H1 (cell line): Measurements from ENCODE around the gene ARL5C. TPM values are rescaled to one million over a fixed set of nuclear protein-coding genes. Genes with fewer than 3 reads are reported as not detected.

Source experiments
- BRCA1 ChIP-seq: IDR thresholded peaks from 2 replicates; pipeline ENCODE4 v1.6.1; 2012; ENCODE audit warnings: low read depth, low read length, improper control_type of control experiment
- GABPA ChIP-seq: IDR thresholded peaks from 2 replicates; pipeline ENCODE4 v1.6.1; 2011; ENCODE audit warnings: mild to moderate bottlenecking, low read length, moderate library complexity, borderline replicate concordance; ENCODE audit not compliant: insufficient read depth
- GTF2F1 ChIP-seq: IDR thresholded peaks from 2 replicates; pipeline ENCODE4 v1.6.1; 2012; ENCODE audit warnings: low read depth, low read length, improper control_type of control experiment, borderline replicate concordance
- SIN3A ChIP-seq, 2 experiments: IDR thresholded peaks in 1 of 2; conservative IDR thresholded peaks in 1 of 2; 2 replicates each; pipeline ENCODE4 v1.6.1; 2011 to 2012; ENCODE audit warnings: low read length in 2 of 2, improper control_type of control experiment in 1 of 2, low read depth in 1 of 2, mild to moderate bottlenecking in 1 of 2
- SIRT6 ChIP-seq: IDR thresholded peaks from one replicate; pipeline ENCODE4 v1.7.1; 2012; ENCODE audit warnings: low read length, inconsistent platforms
- SP2 ChIP-seq: IDR thresholded peaks from 2 replicates; pipeline ENCODE4 v1.6.1; 2012; ENCODE audit warnings: mild to moderate bottlenecking, low read length, inconsistent platforms
- SP4 ChIP-seq: IDR thresholded peaks from 2 replicates; pipeline ENCODE4 v1.6.1; 2012; ENCODE audit warnings: low read length, inconsistent platforms
- SRF ChIP-seq: IDR thresholded peaks from 2 replicates; pipeline ENCODE4 v1.6.1; 2011; ENCODE audit warnings: mild to moderate bottlenecking, low read depth, low read length, moderate library complexity
- TCF12 ChIP-seq: IDR thresholded peaks from 2 replicates; pipeline ENCODE4 v1.6.1; 2011; ENCODE audit warnings: low read depth, mild to moderate bottlenecking, low read length
- YY1 ChIP-seq: IDR thresholded peaks from 2 replicates; pipeline ENCODE4 v1.6.1; 2011; ENCODE audit warnings: low read depth, mild to moderate bottlenecking, low read length
- polyA plus RNA-seq, 7 experiments: library from polyadenylated mRNA; depleted of rRNA in 3 of 7; stranded (reverse) in 5 of 7; unstranded in 2 of 7; fragments of >200 nt in 5 of 7; fragments of 200-250 nt in 2 of 7; gene quantifications; 1 replicate in 5 of 7; 2 replicates in 1 of 7; 4 replicates in 1 of 7; pipeline versions ENCODE4 v1.2.1 to v1.2.3, GENCODE V29; 2011 to 2013; ENCODE audit warnings: missing spikeins in 2 of 7, mixed read lengths in 2 of 7
- total RNA-seq: library from RNA; stranded (reverse); fragmentation: NEBNext Ultra II Directional; extraction: Animal tissue kit (Norgen Biotek cat#: 25700); gene quantifications from 2 replicates; pipeline ENCODE4 v1.2.1, GENCODE V29; 2021
- TF ChIP-seq, protein P1 (sequence below): fragments of 300-600 bp; sonication (generic); IDR thresholded peaks from 2 replicates; pipeline ENCODE4 v1.7.1; 2012; ENCODE audit warnings: low read length, moderate library complexity, mild to moderate bottlenecking, inconsistent platforms; ENCODE audit not compliant: insufficient replicate concordance

The ARL5C gene
- total and polyA plus RNA-seq, 2 of the 8 experiments (the other 6 are each of a cell fraction or from before 2014, with no cell fraction given): not detected

DNA sequence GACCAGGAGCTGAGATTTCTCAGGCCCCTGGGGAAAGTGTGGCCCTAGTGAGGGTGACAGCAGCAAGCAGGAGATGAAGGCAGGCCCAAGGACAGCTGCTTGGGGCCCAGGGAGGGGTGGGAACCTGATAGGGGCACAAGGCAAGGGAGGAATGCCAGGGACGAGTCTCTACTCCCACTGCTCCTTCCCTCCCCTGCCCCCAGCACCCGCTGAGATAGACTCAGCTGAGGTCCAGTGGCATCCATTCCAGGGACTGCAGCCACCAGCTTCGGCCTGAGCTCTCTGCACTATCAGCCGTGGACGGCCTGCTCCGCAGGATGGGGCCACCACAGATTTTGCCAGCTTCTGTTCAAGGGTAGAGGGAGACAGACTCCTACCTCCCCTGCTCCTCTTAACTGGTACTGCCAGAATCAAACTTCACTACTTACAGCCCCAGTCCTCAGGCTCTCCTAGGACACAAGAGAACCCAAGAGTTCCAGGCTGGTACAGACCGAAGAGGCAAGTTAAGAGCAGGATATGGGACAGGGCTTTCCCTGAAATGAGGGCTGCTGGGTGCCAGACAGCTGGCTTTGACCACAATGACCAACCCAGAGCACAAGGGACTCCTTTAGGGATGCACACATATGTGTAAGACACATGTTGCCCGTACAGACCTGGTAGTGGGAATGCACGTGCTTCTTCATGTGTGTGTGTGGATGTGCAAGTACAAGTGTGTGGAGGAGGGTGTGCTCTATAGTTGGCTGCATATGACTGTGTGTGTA, 26.0 kb upstream of the ARL5C start (continued):
- no peak for TF ChIP-seq GABPA
- TF ChIP-seq GTF2F1: no peak
- TF ChIP-seq SIN3A (conservative IDR thresholded peaks at IDR 0.05 in 1 of 2, IDR thresholded peaks at IDR 0.05 in 1 of 2; ENCODE audit: low read depth in 1 of 2, low read length in 2 of 2): no peak
- TF ChIP-seq BRCA1: no peak
- TF ChIP-seq SRF: no peak
- TF ChIP-seq, protein P1, sequence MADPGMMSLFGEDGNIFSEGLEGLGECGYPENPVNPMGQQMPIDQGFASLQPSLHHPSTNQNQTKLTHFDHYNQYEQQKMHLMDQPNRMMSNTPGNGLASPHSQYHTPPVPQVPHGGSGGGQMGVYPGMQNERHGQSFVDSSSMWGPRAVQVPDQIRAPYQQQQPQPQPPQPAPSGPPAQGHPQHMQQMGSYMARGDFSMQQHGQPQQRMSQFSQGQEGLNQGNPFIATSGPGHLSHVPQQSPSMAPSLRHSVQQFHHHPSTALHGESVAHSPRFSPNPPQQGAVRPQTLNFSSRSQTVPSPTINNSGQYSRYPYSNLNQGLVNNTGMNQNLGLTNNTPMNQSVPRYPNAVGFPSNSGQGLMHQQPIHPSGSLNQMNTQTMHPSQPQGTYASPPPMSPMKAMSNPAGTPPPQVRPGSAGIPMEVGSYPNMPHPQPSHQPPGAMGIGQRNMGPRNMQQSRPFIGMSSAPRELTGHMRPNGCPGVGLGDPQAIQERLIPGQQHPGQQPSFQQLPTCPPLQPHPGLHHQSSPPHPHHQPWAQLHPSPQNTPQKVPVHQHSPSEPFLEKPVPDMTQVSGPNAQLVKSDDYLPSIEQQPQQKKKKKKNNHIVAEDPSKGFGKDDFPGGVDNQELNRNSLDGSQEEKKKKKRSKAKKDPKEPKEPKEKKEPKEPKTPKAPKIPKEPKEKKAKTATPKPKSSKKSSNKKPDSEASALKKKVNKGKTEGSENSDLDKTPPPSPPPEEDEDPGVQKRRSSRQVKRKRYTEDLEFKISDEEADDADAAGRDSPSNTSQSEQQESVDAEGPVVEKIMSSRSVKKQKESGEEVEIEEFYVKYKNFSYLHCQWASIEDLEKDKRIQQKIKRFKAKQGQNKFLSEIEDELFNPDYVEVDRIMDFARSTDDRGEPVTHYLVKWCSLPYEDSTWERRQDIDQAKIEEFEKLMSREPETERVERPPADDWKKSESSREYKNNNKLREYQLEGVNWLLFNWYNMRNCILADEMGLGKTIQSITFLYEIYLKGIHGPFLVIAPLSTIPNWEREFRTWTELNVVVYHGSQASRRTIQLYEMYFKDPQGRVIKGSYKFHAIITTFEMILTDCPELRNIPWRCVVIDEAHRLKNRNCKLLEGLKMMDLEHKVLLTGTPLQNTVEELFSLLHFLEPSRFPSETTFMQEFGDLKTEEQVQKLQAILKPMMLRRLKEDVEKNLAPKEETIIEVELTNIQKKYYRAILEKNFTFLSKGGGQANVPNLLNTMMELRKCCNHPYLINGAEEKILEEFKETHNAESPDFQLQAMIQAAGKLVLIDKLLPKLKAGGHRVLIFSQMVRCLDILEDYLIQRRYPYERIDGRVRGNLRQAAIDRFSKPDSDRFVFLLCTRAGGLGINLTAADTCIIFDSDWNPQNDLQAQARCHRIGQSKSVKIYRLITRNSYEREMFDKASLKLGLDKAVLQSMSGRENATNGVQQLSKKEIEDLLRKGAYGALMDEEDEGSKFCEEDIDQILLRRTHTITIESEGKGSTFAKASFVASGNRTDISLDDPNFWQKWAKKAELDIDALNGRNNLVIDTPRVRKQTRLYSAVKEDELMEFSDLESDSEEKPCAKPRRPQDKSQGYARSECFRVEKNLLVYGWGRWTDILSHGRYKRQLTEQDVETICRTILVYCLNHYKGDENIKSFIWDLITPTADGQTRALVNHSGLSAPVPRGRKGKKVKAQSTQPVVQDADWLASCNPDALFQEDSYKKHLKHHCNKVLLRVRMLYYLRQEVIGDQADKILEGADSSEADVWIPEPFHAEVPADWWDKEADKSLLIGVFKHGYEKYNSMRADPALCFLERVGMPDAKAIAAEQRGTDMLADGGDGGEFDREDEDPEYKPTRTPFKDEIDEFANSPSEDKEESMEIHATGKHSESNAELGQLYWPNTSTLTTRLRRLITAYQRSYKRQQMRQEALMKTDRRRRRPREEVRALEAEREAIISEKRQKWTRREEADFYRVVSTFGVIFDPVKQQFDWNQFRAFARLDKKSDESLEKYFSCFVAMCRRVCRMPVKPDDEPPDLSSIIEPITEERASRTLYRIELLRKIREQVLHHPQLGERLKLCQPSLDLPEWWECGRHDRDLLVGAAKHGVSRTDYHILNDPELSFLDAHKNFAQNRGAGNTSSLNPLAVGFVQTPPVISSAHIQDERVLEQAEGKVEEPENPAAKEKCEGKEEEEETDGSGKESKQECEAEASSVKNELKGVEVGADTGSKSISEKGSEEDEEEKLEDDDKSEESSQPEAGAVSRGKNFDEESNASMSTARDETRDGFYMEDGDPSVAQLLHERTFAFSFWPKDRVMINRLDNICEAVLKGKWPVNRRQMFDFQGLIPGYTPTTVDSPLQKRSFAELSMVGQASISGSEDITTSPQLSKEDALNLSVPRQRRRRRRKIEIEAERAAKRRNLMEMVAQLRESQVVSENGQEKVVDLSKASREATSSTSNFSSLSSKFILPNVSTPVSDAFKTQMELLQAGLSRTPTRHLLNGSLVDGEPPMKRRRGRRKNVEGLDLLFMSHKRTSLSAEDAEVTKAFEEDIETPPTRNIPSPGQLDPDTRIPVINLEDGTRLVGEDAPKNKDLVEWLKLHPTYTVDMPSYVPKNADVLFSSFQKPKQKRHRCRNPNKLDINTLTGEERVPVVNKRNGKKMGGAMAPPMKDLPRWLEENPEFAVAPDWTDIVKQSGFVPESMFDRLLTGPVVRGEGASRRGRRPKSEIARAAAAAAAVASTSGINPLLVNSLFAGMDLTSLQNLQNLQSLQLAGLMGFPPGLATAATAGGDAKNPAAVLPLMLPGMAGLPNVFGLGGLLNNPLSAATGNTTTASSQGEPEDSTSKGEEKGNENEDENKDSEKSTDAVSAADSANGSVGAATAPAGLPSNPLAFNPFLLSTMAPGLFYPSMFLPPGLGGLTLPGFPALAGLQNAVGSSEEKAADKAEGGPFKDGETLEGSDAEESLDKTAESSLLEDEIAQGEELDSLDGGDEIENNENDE: no peak
- TF ChIP-seq TCF12: no peak
- TF ChIP-seq SP2: no peak
- no peak for TF ChIP-seq SIRT6
- TF ChIP-seq YY1: no peak
- no peak for TF ChIP-seq SP4
- TF ChIP-seq, all 59 proteins: peak for 0
